B cell (primary cell): Measurements from ENCODE around the gene SYCP2. TPM values are rescaled to one million over a fixed set of nuclear protein-coding genes. Genes with fewer than 3 reads are reported as not detected.

ENCODE experiments used
- ATAC-seq: fragments of 200-7000 bp; cut with Tn5 transposase; one replicate; pipeline ENCODE4 v1.10.0; 2021; ENCODE audit warnings: low read depth, mild to moderate bottlenecking, moderate number of reproducible peaks, moderate library complexity
- CTCF ChIA-PET: fragments of 350-600 bp; sonication (Branson Sonifier 250); formaldehyde crosslinking; loops from one replicate; lab custom pipeline; 2021; ENCODE audit warnings: antibody characterized with exemption, inconsistent platforms; lab: Charles Lee
- POLR2A ChIA-PET: fragments of 350-600 bp; sonication (Branson Sonifier 250); formaldehyde crosslinking; loops from one replicate; lab custom pipeline; 2021; ENCODE audit warnings: antibody characterized with exemption; lab: Charles Lee
- DNase-seq: peaks from one replicate; pipeline ENCODE4 v3.0.0; 2013
- H2AFZ ChIP-seq: 2 replicates; pipeline ENCODE4 v1.6.1; 2012; ENCODE audit warnings: mild to moderate bottlenecking, low read depth, low read length; ENCODE audit not compliant: insufficient read depth, poor library complexity, severe bottlenecking
- H3K27ac ChIP-seq, 2 donors: 1 replicate in 1 of 2; 2 replicates in 1 of 2; pipeline ENCODE4 v1.5.1; 2012 to 2013; ENCODE audit warnings: low read length in 2 of 2, mild to moderate bottlenecking in 2 of 2, moderate library complexity in 1 of 2
- H3K27me3 ChIP-seq, 4 experiments: fragments of 200-600 bp in 1 of 4; sonication (generic) in 1 of 4; replicated peaks in 1 of 4; 1 replicate in 2 of 4; 2 replicates in 2 of 4; pipeline versions ENCODE4 v1.6.1 to v1.7.0; 2013 to 2016; ENCODE audit warnings: low read length in 3 of 4, mild to moderate bottlenecking in 2 of 4, mixed read lengths in 1 of 4, moderate library complexity in 1 of 4; ENCODE audit not compliant: insufficient read depth in 4 of 4, control insufficient read depth in 3 of 4; ENCODE audit errors: control extremely low read depth in 1 of 4
- H3K36me3 ChIP-seq, 2 experiments: replicated peaks in 1 of 2; 1 replicate in 1 of 2; 2 replicates in 1 of 2; pipeline versions ENCODE4 v1.6.1 to v1.7.1; 2013; ENCODE audit warnings: low read length in 1 of 2; ENCODE audit not compliant: insufficient read depth in 2 of 2, control insufficient read depth in 1 of 2; ENCODE audit errors: control extremely low read depth in 1 of 2, extremely low read depth in 1 of 2
- H3K4me1 ChIP-seq, 2 donors: fragments of 200-600 bp in 1 of 2; sonication (generic) in 1 of 2; 1 replicate in 1 of 2; 2 replicates in 1 of 2; pipeline versions ENCODE4 v1.5.1 to v1.6.1; 2013 to 2017; ENCODE audit warnings: low read length in 2 of 2; ENCODE audit not compliant: control insufficient read depth in 2 of 2, insufficient read depth in 2 of 2
- H3K4me2 ChIP-seq: replicated peaks from 2 replicates; pipeline ENCODE3; 2012; ENCODE audit warnings: mild to moderate bottlenecking, low read depth, low read length; ENCODE audit not compliant: poor library complexity, severe bottlenecking
- H3K4me3 ChIP-seq, 5 experiments: fragments of 200-600 bp in 1 of 5; sonication (generic) in 1 of 5; 1 replicate in 3 of 5; 2 replicates in 2 of 5; pipeline versions ENCODE4 v1.5.1 to v1.7.0; 2011 to 2016; ENCODE audit warnings: low read length in 4 of 5, mild to moderate bottlenecking in 4 of 5, low read depth in 2 of 5, control low read depth in 1 of 5, moderate library complexity in 1 of 5; ENCODE audit not compliant: insufficient read depth in 1 of 5; ENCODE audit errors: control extremely low read depth in 1 of 5, extremely low read depth in 1 of 5
- H3K79me2 ChIP-seq: fragments of 200-600 bp; sonication (generic); one replicate; pipeline ENCODE4 v1.6.0; 2016; ENCODE audit warnings: low read length; ENCODE audit not compliant: control insufficient read depth, insufficient read depth
- H3K9ac ChIP-seq: fragments of 200-600 bp; sonication (generic); 2 replicates; pipeline ENCODE4 v1.6.1; 2017; ENCODE audit warnings: mild to moderate bottlenecking, low read length, moderate library complexity
- H3K9me3 ChIP-seq, 3 donors: one replicate each; pipeline versions ENCODE4 v1.6.1 to v1.7.1; 2013; ENCODE audit warnings: low read length in 2 of 3; ENCODE audit not compliant: control insufficient read depth in 2 of 3, insufficient read depth in 1 of 3; ENCODE audit errors: control extremely low read depth in 1 of 3
- H4K20me1 ChIP-seq: 2 replicates; pipeline ENCODE4 v1.6.0; 2012; ENCODE audit warnings: mild to moderate bottlenecking, low read length; ENCODE audit not compliant: insufficient read depth, control insufficient read depth, poor library complexity, severe bottlenecking
- H3K27ac Mint-ChIP-seq: one replicate; pipeline ENCODE4 v1.8.0; 2021; ENCODE audit warnings: mixed read lengths
- H3K27me3 Mint-ChIP-seq: one replicate; pipeline ENCODE4 v1.8.0; 2021; ENCODE audit warnings: mixed read lengths
- H3K4me1 Mint-ChIP-seq: one replicate; pipeline ENCODE4 v1.8.0; 2021; ENCODE audit warnings: mixed read lengths
- H3K4me3 Mint-ChIP-seq: one replicate; pipeline ENCODE4 v1.8.0; 2021; ENCODE audit warnings: mixed read lengths
- H3K9me3 Mint-ChIP-seq: one replicate; pipeline ENCODE4 v1.8.0; 2022; ENCODE audit warnings: mixed read lengths; ENCODE audit not compliant: insufficient read depth
- EZH2 ChIP-seq: IDR thresholded peaks from 2 replicates; pipeline ENCODE4 v1.6.1; 2012; ENCODE audit warnings: borderline replicate concordance, low read depth, mild to moderate bottlenecking, moderate library complexity, low read length; ENCODE audit not compliant: insufficient read depth, poor library complexity, severe bottlenecking
- WGBS: methylation state at CpG from one replicate; pipeline ENCODE4 v1.1.5; 2013; ENCODE audit warnings: missing lambda C conversion rate; ENCODE audit not compliant: insufficient coverage; 5-methylcytosine and 5-hydroxymethylcytosine counted together
- intact Hi-C: fragments of 100-400 bp; cut with micrococcal nuclease; formaldehyde crosslinking; loops from one replicate; pipeline ENCODE4 v1.10.0; 2022
- polyA plus RNA-seq: library from polyadenylated mRNA; depleted of rRNA; stranded (reverse); fragments of >200 nt; gene quantifications from 2 replicates; pipeline ENCODE4 v1.2.3, GENCODE V29; 2012
- total RNA-seq, 2 donors: library from RNA; stranded (reverse); fragments of 120-200 nt in 1 of 2; gene quantifications; 1 replicate in 1 of 2; 2 replicates in 1 of 2; pipeline versions ENCODE4 v1.2.3 to v1.2.4, GENCODE V29; 2013 to 2022
- TF ChIP-seq, protein P1 (sequence below): fragments of 200-600 bp; IDR thresholded peaks from one replicate; pipeline ENCODE4 v1.8.0; 2022; ENCODE audit warnings: antibody characterized with exemption, mild to moderate bottlenecking

SYCP2 gene
- total and polyA plus RNA-seq, 2 donors (not counting 1 experiment from before 2014, with no cell fraction given), result 0.98 to 4.5 TPM

DNA sequence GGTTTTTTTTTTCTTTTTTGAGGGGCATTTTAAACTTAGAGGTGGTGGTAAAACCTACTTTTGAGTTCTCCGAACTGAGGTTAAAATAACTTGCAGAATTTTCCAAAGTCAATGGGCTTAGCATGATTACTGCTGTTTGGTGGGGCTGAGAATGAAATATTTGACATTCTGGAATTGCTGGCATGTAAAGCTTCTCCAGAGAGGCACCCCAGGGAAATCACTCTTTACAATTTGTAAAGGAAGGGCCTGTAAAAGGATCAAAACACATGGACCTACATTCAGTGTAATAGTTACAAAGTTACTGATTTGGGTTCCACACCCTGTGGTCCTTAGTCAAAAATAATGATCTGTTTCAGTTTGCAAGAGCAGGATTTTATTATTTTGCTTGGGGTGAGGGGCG lies 12.3 kb upstream of the SYCP2 start:
- CTCF ChIA-PET, result interaction anchor here (1.7 to 4.1 kb wide), 2 partner anchors 10 to 11 kb away, joined by 5 to 29 read pairs; partner anchors contain the start of gene SYCP2
- peaks cover 22% of the 10 kb centered on the region for H3K4me1 Mint-ChIP-seq
- no peaks in the 10 kb centered on the region for H3K27me3 Mint-ChIP-seq

GRCh38 chr20:59945175-59945574 lies 11.7 kb upstream of the SYCP2 start:
- Mint-ChIP-seq H3K4me3 (no peak overlapping the region), H3K9me3 (no peaks in the 10 kb centered on the region), H3K27ac (no peak overlapping the region), H3K27me3 (no peaks in the 10 kb centered on the region), H3K4me1 (peaks cover 26% of the 10 kb centered on the region)
- peaks cover 12% of the 10 kb centered on the region for H3K79me2 ChIP-seq
- H3K27me3 ChIP-seq, result no peaks in the 10 kb centered on the region
- intact Hi-C loops, result loop anchor here (5.0 kb wide), 1 partner anchor 1282 kb away; no protein-coding TSS in a partner anchor
- H4K20me1 ChIP-seq, result no peaks in the 10 kb centered on the region
- H3K27ac ChIP-seq, result no peak overlapping the region
- peaks cover 6 to 28% of the 10 kb centered on the region in 2 experiments for H3K36me3 ChIP-seq
- TF ChIP-seq EZH2, result no peak
- TF ChIP-seq, protein P1, sequence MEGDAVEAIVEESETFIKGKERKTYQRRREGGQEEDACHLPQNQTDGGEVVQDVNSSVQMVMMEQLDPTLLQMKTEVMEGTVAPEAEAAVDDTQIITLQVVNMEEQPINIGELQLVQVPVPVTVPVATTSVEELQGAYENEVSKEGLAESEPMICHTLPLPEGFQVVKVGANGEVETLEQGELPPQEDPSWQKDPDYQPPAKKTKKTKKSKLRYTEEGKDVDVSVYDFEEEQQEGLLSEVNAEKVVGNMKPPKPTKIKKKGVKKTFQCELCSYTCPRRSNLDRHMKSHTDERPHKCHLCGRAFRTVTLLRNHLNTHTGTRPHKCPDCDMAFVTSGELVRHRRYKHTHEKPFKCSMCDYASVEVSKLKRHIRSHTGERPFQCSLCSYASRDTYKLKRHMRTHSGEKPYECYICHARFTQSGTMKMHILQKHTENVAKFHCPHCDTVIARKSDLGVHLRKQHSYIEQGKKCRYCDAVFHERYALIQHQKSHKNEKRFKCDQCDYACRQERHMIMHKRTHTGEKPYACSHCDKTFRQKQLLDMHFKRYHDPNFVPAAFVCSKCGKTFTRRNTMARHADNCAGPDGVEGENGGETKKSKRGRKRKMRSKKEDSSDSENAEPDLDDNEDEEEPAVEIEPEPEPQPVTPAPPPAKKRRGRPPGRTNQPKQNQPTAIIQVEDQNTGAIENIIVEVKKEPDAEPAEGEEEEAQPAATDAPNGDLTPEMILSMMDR, result no peak
- no peak overlapping the region for H2AFZ ChIP-seq
- WGBS, result no CpG with 5 or more reads among the region's 3 CpGs
- CTCF ChIA-PET, result interaction anchor here (1.7 to 4.1 kb wide), 2 partner anchors 10 kb away, joined by 5 to 29 read pairs; partner anchors contain the start of gene SYCP2
- no peaks in the 10 kb centered on the region for H3K9me3 ChIP-seq
- POLR2A ChIA-PET, result no interaction called here
- H3K4me3 ChIP-seq, result no peak overlapping the region
- DNase-seq (no peak), ATAC-seq (no peak)
- peaks cover 14 to 16% of the 10 kb centered on the region in 2 donors for H3K4me1 ChIP-seq
- no peak overlapping the region for H3K4me2 ChIP-seq
- H3K9ac ChIP-seq, result no peak overlapping the region

More for the DNA sequence above, 12.3 kb upstream of the SYCP2 start:
- no peak for TF ChIP-seq EZH2
- TF ChIP-seq, protein P1, result no peak
- no peak overlapping the region for H3K4me3 ChIP-seq
- H3K4me3 Mint-ChIP-seq, result no peak overlapping the region
- intact Hi-C loops, result loop anchor here (5.0 kb wide), 1 partner anchor 1282 kb away; no protein-coding TSS in a partner anchor
- H3K9me3 Mint-ChIP-seq, result no peaks in the 10 kb centered on the region
- no peak overlapping the region for H3K4me2 ChIP-seq
- 100% methylated on average over 1 of the region's 2 CpGs for WGBS
- no peaks in the 10 kb centered on the region for H3K27me3 ChIP-seq
- H3K4me1 ChIP-seq, result peaks cover 13 to 16% of the 10 kb centered on the region in 2 donors
- POLR2A ChIA-PET, result no interaction called here
- H3K9me3 ChIP-seq, result no peaks in the 10 kb centered on the region
- DNase-seq, result no peak
- H2AFZ ChIP-seq, result no peak overlapping the region
- H3K36me3 ChIP-seq, result peaks cover 6 to 28% of the 10 kb centered on the region in 2 experiments
- H4K20me1 ChIP-seq, result no peaks in the 10 kb centered on the region
- no peak overlapping the region for H3K27ac Mint-ChIP-seq
- H3K79me2 ChIP-seq, result peaks cover 12% of the 10 kb centered on the region
- no peak for ATAC-seq
- H3K27ac ChIP-seq, result no peak overlapping the region
- H3K9ac ChIP-seq, result no peak overlapping the region
